Parathyroid adenoma (tissue), 2 donors: ENCODE data around the gene TRAM2.

Experiments
- H2AFZ ChIP-seq: fragments of 300-600 bp; sonication (generic); one replicate; pipeline ENCODE4 v1.7.0; 2017; ENCODE audit warnings: antibody characterized with exemption, mild to moderate bottlenecking
- H3K27ac ChIP-seq: fragments of 300-600 bp; sonication (generic); one replicate; pipeline ENCODE4 v1.7.0; 2017
- H3K27me3 ChIP-seq: fragments of 300-600 bp; sonication (generic); one replicate; pipeline ENCODE4 v1.7.0; 2017; ENCODE audit warnings: low read length; ENCODE audit not compliant: control insufficient read depth, insufficient read depth
- H3K36me3 ChIP-seq: fragments of 300-600 bp; sonication (generic); one replicate; pipeline ENCODE4 v1.7.0; 2017; ENCODE audit warnings: low read length; ENCODE audit not compliant: control insufficient read depth, insufficient read depth
- H3K4me1 ChIP-seq: fragments of 300-600 bp; sonication (generic); one replicate; pipeline ENCODE4 v1.7.0; 2017; ENCODE audit warnings: control low read depth
- H3K4me2 ChIP-seq: fragments of 300-600 bp; sonication (generic); one replicate; pipeline ENCODE4 v1.7.0; 2017; ENCODE audit warnings: low read length
- H3K4me3 ChIP-seq: fragments of 300-600 bp; sonication (generic); one replicate; pipeline ENCODE4 v1.7.0; 2017; ENCODE audit warnings: low read depth, low read length
- H3K79me2 ChIP-seq: fragments of 300-600 bp; sonication (generic); one replicate; pipeline ENCODE4 v1.7.0; 2017; ENCODE audit warnings: control low read depth
- H3K9ac ChIP-seq: fragments of 300-600 bp; sonication (generic); one replicate; pipeline ENCODE4 v1.7.0; 2017; ENCODE audit warnings: mild to moderate bottlenecking
- H3K9me3 ChIP-seq: fragments of 300-600 bp; sonication (generic); one replicate; pipeline ENCODE4 v1.7.0; 2017; ENCODE audit warnings: low read length; ENCODE audit not compliant: control insufficient read depth
- CTCF ChIP-seq: fragments of 300-600 bp; sonication (generic); IDR thresholded peaks from one replicate; pipeline ENCODE4 v1.7.0; 2017; ENCODE audit warnings: antibody characterized with exemption, mild to moderate bottlenecking
- donor health status: primary hyperparathyroidism.

The TRAM2 gene

GRCh38 chr6:52503851-52504781, 72.7 kb downstream of the TRAM2 start:
- no peak overlapping the region for H3K4me2 ChIP-seq
- no peaks in the 10 kb centered on the region for H3K9me3 ChIP-seq
- H3K4me3 ChIP-seq, result no peak overlapping the region
- peaks cover 4% of the 10 kb centered on the region for H3K4me1 ChIP-seq
- H2AFZ ChIP-seq, result peak overlapping the region; percentile 29
- H3K27ac ChIP-seq, result no peak overlapping the region
- no peak overlapping the region for H3K9ac ChIP-seq
- no peaks in the 10 kb centered on the region for H3K36me3 ChIP-seq
- no peaks in the 10 kb centered on the region for H3K79me2 ChIP-seq
- no peaks in the 10 kb centered on the region for H3K27me3 ChIP-seq
- no peak for TF ChIP-seq CTCF

- H3K36me3 ChIP-seq, result no peaks in the 10 kb centered on the region
- no peak overlapping the region for H3K27ac ChIP-seq
- no peak overlapping the region for H3K4me2 ChIP-seq
- peaks cover 3% of the 10 kb centered on the region for H3K4me1 ChIP-seq
- H3K27me3 ChIP-seq, result no peaks in the 10 kb centered on the region
- H3K79me2 ChIP-seq, result no peaks in the 10 kb centered on the region
- TF ChIP-seq CTCF, result no peak
- H3K9ac ChIP-seq, result no peak overlapping the region
- no peak overlapping the region for H3K4me3 ChIP-seq
- H2AFZ ChIP-seq, result no peak overlapping the region
- no peaks in the 10 kb centered on the region for H3K9me3 ChIP-seq
These were observed 73.5 kb downstream of the TRAM2 start for GRCh38 chr6:52503323-52503747.

- no peak overlapping the region for H3K27ac ChIP-seq
- H3K79me2 ChIP-seq, result no peaks in the 10 kb centered on the region
- H3K36me3 ChIP-seq, result no peaks in the 10 kb centered on the region
These were observed 74.4 kb downstream of the TRAM2 start for GRCh38 chr6:52502306-52503029.

GRCh38 chr6:52500238-52501129, 76.4 kb downstream of the TRAM2 start:
- Histone ChIP-seq H3K4me2 (no peak overlapping the region), H3K4me1 (peaks cover 3% of the 10 kb centered on the region), H2AFZ (no peak overlapping the region), H3K27ac (no peak overlapping the region), H3K36me3 (no peaks in the 10 kb centered on the region), H3K79me2 (no peaks in the 10 kb centered on the region), H3K9ac (no peak overlapping the region), H3K9me3 (no peaks in the 10 kb centered on the region), H3K4me3 (no peak overlapping the region), H3K27me3 (no peaks in the 10 kb centered on the region)
- no peak for TF ChIP-seq CTCF

More at GRCh38 chr6:52502306-52503029, 74.4 kb downstream of the TRAM2 start:
- Histone ChIP-seq H3K4me2 (no peak overlapping the region), H3K4me1 (peaks cover 3% of the 10 kb centered on the region), H2AFZ (no peak overlapping the region), H3K27me3 (no peaks in the 10 kb centered on the region), H3K9me3 (no peaks in the 10 kb centered on the region), H3K4me3 (no peak overlapping the region), H3K9ac (no peak overlapping the region)
- TF ChIP-seq CTCF, result no peak
